Inferior parietal cortex (tissue), 1 donor: Measurements from ENCODE around the gene KRTAP12-1.

ENCODE experiments used
- DNase-seq: peaks from one replicate; pipeline ENCODE4 v3.0.0-alpha.2; 2016; ENCODE audit errors: extremely low spot score

Gene KRTAP12-1

GRCh38 chr21:44711327-44712202 is 29.6 kb upstream of the KRTAP12-1 start, which contains the start of gene TSPEAR:
TSS of gene TSPEAR (minus strand) at chr21:44711572. CDS start at chr21:44711514, 58 bp downstream.
- DNase-seq: no peak

DNA sequence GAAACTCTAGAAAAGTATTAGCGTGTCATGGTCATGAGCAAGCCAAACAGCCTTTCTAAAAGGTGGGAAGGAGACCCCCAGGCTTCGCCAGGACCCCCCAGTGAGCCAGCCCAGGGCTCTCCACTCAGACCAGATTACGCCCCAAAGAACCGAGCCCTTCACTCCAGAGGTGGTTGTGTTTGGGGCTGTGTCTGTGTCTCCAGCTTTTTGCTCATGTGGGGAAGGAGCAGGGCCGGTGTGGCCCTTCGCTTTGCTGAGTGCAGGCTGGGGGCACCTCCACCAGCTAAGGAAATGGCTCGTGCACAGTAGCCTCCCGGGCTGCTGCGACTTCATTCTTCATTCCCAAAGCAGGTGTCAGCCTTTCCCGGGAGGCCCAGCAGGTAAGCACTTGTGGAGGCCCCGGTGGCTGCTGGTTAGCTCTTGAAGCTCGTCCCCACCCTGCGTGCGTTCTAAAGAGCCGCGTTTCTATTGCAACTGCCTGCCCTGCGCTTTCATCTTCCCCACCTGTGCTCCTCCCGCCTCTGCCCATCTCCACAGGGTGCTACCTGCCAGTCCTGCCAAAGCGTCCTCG is 28.9 kb upstream of the KRTAP12-1 start:
- DNase-seq: no peak

DNA sequence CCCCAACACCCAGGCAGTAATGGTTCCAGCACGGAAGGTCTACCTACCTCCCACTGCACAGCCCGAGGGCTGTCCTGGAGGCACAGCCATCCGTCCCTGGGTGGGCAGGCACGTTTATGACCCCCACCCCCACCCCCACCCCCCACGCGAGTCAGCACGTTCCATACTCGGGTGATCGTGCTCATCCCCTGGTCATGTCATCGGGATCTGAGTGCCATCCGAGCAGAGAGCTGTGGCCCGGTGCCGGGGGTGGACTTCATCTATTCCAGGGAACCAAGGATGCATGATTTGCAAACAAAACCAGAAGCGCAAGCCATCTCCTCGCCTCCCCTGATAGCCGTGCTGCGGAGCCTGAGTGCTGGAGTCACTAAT is 28.3 kb upstream of the KRTAP12-1 start:
- DNase-seq: no peak

GRCh38 chr21:44709426-44710293 is 27.7 kb upstream of the KRTAP12-1 start:
- DNase-seq: no peak

DNA sequence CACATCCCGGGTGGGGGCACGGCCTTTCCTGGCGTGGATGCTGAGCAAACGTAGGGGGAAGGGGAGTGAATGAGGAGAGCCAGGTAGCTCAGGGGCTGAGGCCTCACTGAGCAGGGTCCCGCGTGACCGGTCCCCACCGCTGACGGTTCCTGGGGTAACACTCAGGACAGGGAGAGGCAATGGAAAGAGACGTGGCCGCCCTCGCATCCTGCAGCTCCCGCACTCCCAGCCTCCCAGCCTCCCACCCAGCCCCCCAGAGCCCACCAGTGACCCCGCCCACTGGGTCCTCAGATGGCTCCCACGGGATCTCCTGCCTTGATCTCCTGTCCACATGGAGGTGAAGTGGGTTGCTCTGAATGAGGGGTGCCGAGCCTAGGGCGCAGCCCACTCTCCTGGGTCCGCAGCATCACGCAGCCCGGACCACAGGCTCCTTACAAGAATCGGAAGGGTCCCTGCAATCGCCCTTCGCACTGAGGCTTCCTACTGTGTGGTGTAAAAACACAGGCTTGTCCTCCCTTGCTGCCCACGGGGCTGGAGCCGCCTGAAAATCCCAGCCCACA is 27.0 kb upstream of the KRTAP12-1 start:
- DNase-seq: no peak

DNA sequence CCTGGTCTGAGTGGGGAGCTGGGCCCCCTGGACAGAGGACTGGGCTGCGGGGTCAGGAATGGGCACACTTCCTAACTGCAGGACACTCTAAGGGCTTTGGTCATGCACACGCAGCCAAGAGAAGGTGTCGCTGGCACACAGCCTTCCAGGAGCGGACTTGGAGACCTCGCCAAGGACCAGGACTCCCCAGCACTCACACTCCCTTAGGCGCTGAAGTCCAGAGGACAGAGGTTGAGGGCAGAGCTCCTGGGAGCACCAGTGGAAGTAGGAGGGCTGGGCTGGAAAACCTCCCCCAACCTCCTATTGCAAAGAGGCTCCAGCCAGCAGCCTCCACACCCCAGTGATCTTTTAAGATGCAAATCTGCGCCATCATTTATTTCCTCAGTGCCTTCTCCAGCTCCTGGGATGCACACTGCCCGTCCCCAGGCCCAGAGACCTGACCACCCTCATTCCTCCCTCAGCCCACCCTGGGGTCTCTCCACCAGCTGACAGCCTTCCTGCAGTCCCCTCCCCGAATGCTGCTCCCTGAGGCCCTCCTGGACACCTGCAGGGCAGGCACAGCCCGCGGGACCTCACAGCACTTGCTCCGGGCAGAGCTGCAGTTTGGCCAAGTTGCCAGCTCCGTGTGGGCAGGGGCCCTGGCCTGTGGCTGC is 26.4 kb upstream of the KRTAP12-1 start:
- DNase-seq: no peak

GRCh38 chr21:44706706-44707581 is 25.0 kb upstream of the KRTAP12-1 start:
- DNase-seq: no peak

DNA sequence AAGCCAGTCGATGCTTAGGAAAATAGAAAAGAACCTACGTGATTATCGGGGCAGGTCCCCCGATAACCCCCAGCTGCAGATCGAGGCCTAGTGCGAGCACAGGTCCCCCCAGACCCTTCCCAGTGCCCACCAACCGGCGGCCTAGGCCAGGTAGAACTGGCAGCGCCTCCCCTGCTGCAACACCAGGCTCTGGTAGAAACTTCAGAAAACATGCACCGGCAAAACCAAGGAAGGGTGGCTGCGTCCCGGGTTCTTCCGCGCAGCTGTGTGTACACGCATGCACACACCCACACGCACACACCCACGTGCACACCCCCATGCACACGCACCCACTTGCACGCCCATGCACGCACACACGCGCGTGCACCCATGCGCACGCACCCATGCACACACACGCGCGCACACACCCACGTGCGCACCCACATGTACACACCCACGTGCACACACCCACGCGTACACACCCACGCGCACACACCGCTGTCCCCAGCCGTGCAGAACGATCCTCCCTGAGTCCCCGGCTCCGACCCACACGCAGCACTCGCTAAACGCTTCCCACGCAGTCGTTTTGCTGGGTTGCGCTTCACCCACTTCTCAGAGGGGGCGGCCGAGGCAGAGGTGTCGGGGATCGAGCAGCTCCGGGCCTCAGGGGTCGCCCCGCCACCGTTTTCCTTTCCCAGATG is 24.2 kb upstream of the KRTAP12-1 start:
- DNase-seq: no peak

DNA sequence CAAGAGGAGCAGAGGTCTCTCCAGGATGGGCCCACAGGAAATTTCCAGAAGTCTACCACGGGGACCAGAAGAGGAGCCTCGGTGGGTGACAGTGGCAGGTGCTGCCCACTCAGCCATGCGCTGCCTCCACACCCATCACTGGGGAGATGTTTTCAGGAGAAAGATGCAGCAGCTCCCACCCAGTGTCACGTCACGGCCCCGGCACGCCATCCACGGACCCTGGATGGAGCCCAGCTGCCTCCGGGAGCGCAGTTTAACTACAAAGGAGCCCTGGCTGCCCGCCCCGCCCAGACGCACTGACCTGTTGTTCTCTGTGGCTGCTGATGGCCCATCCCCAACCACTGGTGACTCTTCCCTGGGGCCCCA is 22.7 kb upstream of the KRTAP12-1 start:
- no peak for DNase-seq

- DNase-seq: no peak
Measured at GRCh38 chr21:44703731-44704635, 22.0 kb upstream of the KRTAP12-1 start.

GRCh38 chr21:44702973-44703730 is 21.2 kb upstream of the KRTAP12-1 start:
- DNase-seq: no peak

DNA sequence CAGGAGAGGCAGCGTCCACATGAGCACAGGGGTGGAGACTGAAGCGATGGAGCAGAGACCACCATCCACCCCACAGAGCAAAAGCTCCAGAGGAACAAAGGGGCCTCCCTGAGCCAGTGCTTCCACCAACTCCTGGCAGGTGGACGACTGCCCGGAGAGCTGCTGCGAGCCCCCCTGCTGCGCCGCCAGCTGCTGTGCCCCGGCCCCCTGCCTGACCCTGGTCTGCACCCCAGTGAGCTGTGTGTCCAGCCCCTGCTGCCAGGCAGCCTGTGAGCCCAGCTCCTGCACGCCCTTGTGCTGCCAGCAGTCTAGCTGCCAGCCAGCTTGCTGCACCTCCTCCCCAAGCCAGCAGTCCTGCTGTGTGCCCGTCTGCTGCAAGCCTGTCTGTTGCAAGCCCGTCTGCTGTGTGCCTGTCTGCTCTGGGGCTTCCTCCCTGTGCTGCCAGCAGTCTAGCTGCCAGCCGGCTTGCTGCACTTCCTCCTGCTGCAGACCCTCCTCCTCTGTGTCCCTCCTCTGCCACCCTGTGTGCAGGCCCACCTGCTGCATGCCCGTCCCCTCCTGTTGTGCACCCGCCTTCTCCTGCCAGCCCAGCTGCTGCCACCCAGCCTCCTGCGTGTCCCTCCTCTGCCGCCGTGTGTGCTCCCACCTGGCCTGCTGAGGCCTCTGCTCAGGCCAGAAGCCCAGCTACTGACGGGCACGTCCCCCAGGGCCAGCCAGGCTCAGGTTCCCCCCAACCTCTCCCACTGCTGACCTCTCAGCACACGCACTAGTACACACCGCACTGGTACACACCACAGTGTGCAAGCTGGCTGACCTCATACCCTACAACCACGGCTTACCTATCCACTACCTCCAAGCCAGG is 20.4 kb upstream of the KRTAP12-1 start:
- DNase-seq: no peak

GRCh38 chr21:44701541-44701940 is 19.6 kb upstream of the KRTAP12-1 start:
- DNase-seq: no peak

DNA sequence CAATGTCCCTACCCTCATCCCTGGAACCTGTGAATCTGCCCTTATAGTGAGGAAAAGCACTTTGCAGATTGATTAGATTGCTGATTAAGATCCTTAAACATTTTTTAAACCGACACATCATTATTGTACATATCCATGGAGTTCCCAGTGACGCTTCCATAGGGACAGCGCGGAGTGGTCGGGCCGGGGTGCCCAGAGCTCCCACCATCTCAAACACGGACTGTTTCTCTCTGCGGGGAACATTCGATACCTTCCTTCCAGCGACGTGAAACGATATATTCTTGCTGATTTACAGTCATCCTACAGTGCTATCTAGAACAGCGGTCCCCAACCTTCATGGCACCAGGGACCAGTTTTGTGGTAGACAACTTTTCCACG is 19.0 kb upstream of the KRTAP12-1 start:
- DNase-seq: no peak

DNA sequence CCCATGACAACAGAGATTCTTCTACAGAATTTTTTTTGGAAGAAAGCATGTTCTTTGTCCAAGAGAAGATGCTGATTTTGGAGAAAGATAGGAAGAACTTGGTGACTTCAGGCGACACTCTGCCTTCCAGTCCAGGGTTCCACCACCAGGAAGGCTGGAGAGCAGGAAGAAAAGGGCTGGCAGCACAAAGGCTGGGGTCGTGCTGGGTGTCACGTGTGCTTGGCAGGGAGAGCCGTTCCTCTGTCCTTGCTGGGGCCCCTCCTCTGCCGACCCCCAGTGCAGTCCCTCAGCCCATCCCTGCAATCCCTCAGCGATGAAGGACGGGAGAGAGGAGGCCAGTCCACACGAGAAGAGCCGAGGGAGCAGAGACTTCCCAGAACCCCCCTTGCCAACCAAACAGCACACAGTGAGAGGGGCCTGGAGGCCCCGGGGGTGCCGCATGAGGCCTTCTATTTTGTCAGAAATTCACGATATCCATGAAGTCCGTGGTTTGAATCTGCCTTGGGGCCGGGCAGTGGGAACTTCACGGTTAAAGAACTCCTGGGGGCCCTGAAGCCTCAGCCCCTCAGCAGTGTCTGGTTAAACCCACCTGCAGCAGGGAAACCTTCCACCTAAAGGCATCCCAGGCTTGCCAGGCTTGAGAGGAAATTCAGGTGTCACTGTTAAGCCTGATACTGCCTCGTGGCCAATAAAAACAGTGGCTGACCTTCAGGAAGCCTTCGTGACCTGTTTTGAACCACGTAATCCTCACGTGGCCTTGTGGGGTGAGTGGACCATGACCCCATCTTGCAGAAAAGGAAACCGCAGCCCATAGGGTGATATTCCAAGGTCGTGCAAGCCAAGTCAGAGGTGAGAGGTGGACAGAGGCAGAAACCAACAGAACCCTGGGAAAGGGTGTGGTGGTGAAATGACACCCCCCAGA is 18.4 kb upstream of the KRTAP12-1 start:
- DNase-seq: no peak

DNA sequence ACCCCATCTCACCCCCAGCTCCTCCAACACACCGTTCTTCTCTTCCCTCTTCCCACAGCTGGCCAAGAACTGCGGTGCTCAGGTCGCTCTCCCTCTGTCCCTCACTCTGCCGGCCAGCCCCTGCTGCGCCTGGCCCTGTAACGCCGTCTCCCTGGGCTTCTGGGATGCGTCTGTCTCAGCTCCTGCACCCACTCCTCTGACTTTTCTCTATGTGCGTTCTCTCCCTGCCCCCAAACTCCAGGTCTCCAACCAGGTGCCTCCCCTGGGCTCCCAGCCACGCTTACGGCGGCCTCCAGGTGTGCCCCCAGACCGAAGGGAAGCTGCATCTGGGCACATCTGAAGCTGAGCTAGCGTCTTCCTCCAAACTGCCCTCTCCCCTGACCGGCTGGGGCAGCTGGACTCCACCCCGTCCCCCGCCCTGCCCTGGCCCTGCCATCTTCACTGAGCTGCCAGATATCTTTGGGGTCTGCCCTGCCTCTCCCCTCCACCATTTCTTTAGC is 17.6 kb upstream of the KRTAP12-1 start:
- no peak for DNase-seq
